Progenitor cell of endocrine pancreas (in vitro differentiated cells): ENCODE results near the gene FITM1. TPM values are rescaled to one million over a fixed set of nuclear protein-coding genes. Genes with fewer than 3 reads are reported as not detected.

ENCODE experiments used
- DNase-seq: peaks from one replicate; pipeline ENCODE4 v3.0.0; 2021; ENCODE audit warnings: low spot score; ENCODE audit not compliant: unreplicated experiment
- H3K27ac Mint-ChIP-seq: 2 replicates; pipeline ENCODE4 v1.8.0; 2021; ENCODE audit warnings: mild to moderate bottlenecking, moderate library complexity, mixed read lengths
- H3K27me3 Mint-ChIP-seq: 2 replicates; pipeline ENCODE4 v1.8.0; 2021; ENCODE audit warnings: mixed read lengths
- H3K36me3 Mint-ChIP-seq: 2 replicates; pipeline ENCODE4 v1.8.0; 2022; ENCODE audit warnings: mixed read lengths; ENCODE audit not compliant: insufficient read depth
- H3K4me1 Mint-ChIP-seq: 2 replicates; pipeline ENCODE4 v1.8.0; 2021; ENCODE audit warnings: low read depth, mixed read lengths
- H3K4me3 Mint-ChIP-seq: 2 replicates; pipeline ENCODE4 v1.8.0; 2021; ENCODE audit warnings: low read depth, mild to moderate bottlenecking, moderate library complexity, mixed read lengths
- H3K9me3 Mint-ChIP-seq: 2 replicates; pipeline ENCODE4 v1.8.0; 2021; ENCODE audit warnings: low read depth, mixed read lengths
- total RNA-seq: library from RNA; stranded (reverse); gene quantifications from 2 replicates; pipeline ENCODE4 v1.2.1, GENCODE V29; 2021
- TF ChIP-seq, protein P1 (sequence below): fragments of 200-600 bp; sonication (generic); IDR thresholded peaks from one replicate; pipeline ENCODE4 v1.5.0; 2021; ENCODE audit warnings: antibody characterized with exemption, mild to moderate bottlenecking; ENCODE audit not compliant: unreplicated experiment

FITM1 gene
- total RNA-seq, 1 donor from 2014 or later: 1.9 TPM

DNA sequence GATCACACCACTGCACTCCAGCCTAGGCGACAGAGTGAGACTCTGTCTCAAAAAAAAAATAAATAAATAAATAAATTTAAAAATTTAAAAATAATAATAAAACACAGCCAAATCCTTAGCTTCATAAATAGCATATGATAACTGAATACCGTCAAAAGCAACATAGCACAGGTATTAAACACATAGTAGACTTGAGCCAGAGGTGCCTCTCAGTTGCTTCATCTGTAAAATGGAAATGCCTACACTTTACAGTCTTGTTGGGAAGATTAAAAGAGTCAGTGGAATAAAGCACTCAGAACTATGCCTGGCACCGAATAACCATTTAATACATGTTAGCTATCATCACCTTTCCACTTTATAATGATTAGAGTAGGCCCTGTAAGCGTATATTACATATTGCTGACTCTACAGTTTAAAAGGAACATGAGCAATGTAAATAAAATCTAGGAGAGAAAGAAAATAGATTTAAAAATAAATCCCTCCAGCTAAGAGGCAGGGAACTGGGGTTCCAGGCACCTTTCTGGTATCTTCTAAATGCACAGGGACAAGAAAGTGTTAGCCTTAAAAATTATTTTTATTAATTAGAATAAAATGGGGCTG lies 23.7 kb upstream of the FITM1 start:
- no peaks in the 10 kb centered on the region for H3K27me3 Mint-ChIP-seq
- peaks cover 8% of the 10 kb centered on the region for H3K9me3 Mint-ChIP-seq
- DNase-seq: no peak
- H3K4me1 Mint-ChIP-seq: peaks cover 1% of the 10 kb centered on the region
- H3K4me3 Mint-ChIP-seq: no peak overlapping the region
- TF ChIP-seq, protein P1, sequence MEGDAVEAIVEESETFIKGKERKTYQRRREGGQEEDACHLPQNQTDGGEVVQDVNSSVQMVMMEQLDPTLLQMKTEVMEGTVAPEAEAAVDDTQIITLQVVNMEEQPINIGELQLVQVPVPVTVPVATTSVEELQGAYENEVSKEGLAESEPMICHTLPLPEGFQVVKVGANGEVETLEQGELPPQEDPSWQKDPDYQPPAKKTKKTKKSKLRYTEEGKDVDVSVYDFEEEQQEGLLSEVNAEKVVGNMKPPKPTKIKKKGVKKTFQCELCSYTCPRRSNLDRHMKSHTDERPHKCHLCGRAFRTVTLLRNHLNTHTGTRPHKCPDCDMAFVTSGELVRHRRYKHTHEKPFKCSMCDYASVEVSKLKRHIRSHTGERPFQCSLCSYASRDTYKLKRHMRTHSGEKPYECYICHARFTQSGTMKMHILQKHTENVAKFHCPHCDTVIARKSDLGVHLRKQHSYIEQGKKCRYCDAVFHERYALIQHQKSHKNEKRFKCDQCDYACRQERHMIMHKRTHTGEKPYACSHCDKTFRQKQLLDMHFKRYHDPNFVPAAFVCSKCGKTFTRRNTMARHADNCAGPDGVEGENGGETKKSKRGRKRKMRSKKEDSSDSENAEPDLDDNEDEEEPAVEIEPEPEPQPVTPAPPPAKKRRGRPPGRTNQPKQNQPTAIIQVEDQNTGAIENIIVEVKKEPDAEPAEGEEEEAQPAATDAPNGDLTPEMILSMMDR: no peak
- no peak overlapping the region for H3K27ac Mint-ChIP-seq
- peaks cover 18% of the 10 kb centered on the region for H3K36me3 Mint-ChIP-seq

DNA sequence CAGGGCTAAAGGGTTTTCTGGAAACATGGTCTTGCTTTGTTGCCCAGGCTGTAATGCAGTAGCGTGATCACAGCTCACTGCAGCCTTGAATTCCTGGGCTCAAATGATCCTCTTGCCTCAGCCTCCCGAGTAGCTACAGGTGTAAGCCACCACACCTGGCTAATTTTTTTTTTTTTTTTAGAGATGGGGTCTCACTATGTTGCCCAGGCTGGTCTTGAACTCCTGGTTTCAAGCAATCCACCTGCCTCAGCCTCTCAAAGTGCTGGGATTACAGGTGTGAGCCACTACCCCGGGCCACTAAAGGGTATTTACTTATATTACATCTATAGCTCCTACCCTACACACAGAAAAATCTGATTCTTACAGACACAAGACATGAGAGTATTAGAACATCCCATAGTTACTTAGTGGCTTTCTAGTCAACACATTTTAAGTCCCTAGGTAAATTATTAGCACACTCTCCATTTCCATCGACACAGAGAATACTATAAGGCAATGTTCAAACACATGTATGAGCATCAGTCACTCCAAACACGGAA lies 22.1 kb upstream of the FITM1 start:
- Mint-ChIP-seq H3K27me3 (no peaks in the 10 kb centered on the region), H3K4me1 (peaks cover 1% of the 10 kb centered on the region), H3K27ac (no peak overlapping the region), H3K4me3 (no peak overlapping the region), H3K36me3 (peaks cover 15% of the 10 kb centered on the region), H3K9me3 (peaks cover 8% of the 10 kb centered on the region)
- TF ChIP-seq, protein P1: no peak
- no peak for DNase-seq

GRCh38 chr14:24110060-24110459 lies 20.4 kb upstream of the FITM1 start:
- no peaks in the 10 kb centered on the region for H3K27me3 Mint-ChIP-seq
- H3K27ac Mint-ChIP-seq: no peak overlapping the region
- peaks cover 2% of the 10 kb centered on the region for H3K36me3 Mint-ChIP-seq
- no peak for DNase-seq
- peaks cover 1% of the 10 kb centered on the region for H3K4me1 Mint-ChIP-seq
- peaks cover 2% of the 10 kb centered on the region for H3K9me3 Mint-ChIP-seq
- H3K4me3 Mint-ChIP-seq: no peak overlapping the region
- TF ChIP-seq, protein P1: no peak

DNA sequence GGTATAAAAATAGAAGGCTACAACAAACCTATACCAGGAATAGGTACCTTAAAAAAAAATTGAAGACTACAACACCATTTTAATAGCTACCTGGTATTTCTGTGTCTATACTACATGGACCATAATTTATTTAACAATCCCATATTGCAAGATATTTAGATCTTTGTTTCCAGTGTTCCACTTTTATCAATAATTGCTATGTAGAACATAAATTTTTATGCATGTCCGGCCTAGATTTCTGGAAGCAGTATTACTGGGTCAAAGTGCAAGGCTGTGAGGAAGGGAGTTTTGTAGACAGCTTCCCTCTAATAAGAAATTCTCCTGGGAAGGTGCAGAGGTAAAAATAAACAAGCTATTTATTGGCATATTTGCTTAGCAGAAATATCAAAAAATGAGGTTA lies 19.9 kb upstream of the FITM1 start:
- TF ChIP-seq, protein P1: no peak
- Mint-ChIP-seq H3K27me3 (no peaks in the 10 kb centered on the region), H3K27ac (no peak overlapping the region), H3K9me3 (no peaks in the 10 kb centered on the region), H3K4me1 (peaks cover 5% of the 10 kb centered on the region), H3K4me3 (no peak overlapping the region), H3K36me3 (no peaks in the 10 kb centered on the region)
- no peak for DNase-seq

DNA sequence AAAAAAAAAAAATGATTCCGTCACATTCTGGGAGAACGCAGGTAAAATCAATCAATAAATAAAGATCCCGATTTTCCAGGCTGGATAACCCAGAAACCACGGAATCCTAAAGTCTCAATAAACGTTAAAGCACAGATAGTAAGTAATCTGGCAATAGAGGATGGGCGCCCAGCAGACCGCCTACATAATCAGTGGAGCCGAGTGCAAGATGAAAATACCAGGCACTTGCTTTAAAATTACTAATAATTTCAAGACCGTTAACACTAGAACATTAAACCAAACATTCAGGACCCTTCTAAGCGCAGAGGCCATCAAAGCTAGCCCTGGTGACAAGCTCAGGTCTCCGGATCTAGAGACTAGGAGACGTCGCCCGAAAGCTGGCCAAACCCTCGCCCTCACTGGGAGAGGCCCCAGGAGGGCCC lies 17.1 kb upstream of the FITM1 start:
- Mint-ChIP-seq H3K27me3 (no peaks in the 10 kb centered on the region), H3K4me1 (peaks cover 18% of the 10 kb centered on the region), H3K36me3 (peaks cover 4% of the 10 kb centered on the region), H3K9me3 (no peaks in the 10 kb centered on the region), H3K27ac (peak overlapping the region; percentile 99), H3K4me3 (peak overlapping the region; percentile 89)
- TF ChIP-seq, protein P1: no peak
- DNase-seq: no peak
